Mammary epithelial cell (primary cell): Measurements from ENCODE around the gene TBATA.

ENCODE experiments used
- CTCF ChIP-seq, 2 donors: IDR thresholded peaks in 1 of 2; conservative IDR thresholded peaks in 1 of 2; 2 replicates each; pipeline ENCODE4 v1.5.1; 2011 to 2012; ENCODE audit warnings: inconsistent platforms in 2 of 2, low read length in 2 of 2, mild to moderate bottlenecking in 2 of 2, control low read depth in 1 of 2, low read depth in 1 of 2; ENCODE audit not compliant: insufficient read depth in 1 of 2; ENCODE audit errors: extremely low read depth in 1 of 2
- EZH2 ChIP-seq: IDR thresholded peaks from 2 replicates; pipeline ENCODE4 v1.6.1; 2012; ENCODE audit warnings: low read length, inconsistent platforms, borderline replicate concordance

DNA sequence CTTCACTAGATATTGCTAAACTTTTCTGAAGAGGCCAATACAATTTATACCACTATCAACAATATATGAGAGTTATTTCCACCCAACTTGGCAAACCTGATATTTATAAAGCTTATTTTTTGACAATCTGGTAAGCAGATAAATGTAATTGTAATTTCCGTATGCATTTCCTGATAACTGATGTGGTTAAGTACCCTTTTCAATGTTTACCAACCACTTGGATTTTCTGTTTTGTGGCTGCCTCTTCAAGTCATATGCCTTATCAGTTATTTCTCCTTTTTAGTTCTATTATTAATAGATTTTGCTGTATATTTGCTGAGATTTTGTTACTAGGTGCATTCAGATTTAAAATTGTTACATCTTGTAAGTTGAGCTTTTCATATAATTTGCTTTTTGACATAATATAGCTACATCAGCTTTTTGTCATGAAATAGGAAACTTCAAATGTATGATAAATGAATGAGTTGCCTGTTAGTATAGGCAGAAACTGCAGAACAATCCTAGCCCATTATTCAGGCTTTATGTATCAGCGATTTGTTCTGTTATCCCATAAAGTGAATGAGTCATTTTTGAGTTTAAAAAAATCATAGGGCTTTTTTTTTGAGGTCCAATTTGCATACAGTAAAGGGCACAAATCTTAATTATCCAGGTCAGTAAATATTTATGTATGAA lies 42.0 kb upstream of the TBATA start:
- TF ChIP-seq CTCF (conservative IDR thresholded peaks at IDR 0.05 in 1 of 2, IDR thresholded peaks at IDR 0.05 in 1 of 2; ENCODE audit: extremely low read depth in 1 of 2, insufficient read depth in 1 of 2, low read depth in 1 of 2, low read length in 2 of 2): no peak
- no peak for TF ChIP-seq EZH2
